RWPE1 (cell line): ENCODE results near the gene PRKN.

Experiments used
- CTCF ChIA-PET: fragments of 350-600 bp; sonication (Branson Sonifier 250); formaldehyde crosslinking; extraction: SDS; loops from one replicate; lab custom pipeline; 2021; lab: Yijun Ruan, JAX
- POLR2A ChIA-PET: fragments of 400-600 bp; formaldehyde crosslinking; extraction: SDS; loops from one replicate; lab custom pipeline; 2020; ENCODE audit warnings: antibody characterized with exemption; ENCODE audit not compliant: low non-redundant PET; lab: Yijun Ruan, JAX
- DNase-seq: peaks from one replicate; pipeline ENCODE4 v3.0.0; 2012; ENCODE audit warnings: low spot score
- H3K27ac ChIP-seq: fragments of 450-650 bp; 2 replicates; pipeline ENCODE4 v1.5.1; 2017
- TF ChIP-seq, protein P1 (sequence below): fragments of 450-650 bp; conservative IDR thresholded peaks from 2 replicates; pipeline ENCODE4 v1.5.1; 2017; ENCODE audit warnings: low read depth, mild to moderate bottlenecking

The PRKN gene

DNA sequence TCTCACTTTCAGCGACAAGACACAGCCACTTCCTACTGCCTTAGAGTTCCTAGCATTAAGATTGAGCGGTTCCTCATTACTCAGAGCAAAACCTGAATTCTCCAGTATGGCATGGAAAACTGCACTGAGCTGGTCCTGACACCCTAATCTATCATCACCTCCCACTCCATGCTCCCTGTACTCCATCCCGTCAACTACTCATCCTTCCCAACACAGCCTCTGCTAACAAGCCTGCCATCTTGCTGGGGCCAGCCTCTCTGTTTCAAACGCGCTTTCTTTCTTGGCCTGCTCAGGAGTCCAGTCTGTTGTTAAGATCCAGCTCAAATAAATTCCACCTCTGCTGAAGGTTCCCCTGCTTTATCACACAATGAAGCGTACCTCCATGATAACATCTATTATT is 12.0 kb downstream of the PRKN start:
- ChIA-PET CTCF (no interaction called here), POLR2A (no interaction called here)
- H3K27ac ChIP-seq = no peak overlapping the region
- TF ChIP-seq, protein P1, sequence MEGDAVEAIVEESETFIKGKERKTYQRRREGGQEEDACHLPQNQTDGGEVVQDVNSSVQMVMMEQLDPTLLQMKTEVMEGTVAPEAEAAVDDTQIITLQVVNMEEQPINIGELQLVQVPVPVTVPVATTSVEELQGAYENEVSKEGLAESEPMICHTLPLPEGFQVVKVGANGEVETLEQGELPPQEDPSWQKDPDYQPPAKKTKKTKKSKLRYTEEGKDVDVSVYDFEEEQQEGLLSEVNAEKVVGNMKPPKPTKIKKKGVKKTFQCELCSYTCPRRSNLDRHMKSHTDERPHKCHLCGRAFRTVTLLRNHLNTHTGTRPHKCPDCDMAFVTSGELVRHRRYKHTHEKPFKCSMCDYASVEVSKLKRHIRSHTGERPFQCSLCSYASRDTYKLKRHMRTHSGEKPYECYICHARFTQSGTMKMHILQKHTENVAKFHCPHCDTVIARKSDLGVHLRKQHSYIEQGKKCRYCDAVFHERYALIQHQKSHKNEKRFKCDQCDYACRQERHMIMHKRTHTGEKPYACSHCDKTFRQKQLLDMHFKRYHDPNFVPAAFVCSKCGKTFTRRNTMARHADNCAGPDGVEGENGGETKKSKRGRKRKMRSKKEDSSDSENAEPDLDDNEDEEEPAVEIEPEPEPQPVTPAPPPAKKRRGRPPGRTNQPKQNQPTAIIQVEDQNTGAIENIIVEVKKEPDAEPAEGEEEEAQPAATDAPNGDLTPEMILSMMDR = no peak
- no peak for DNase-seq

DNA sequence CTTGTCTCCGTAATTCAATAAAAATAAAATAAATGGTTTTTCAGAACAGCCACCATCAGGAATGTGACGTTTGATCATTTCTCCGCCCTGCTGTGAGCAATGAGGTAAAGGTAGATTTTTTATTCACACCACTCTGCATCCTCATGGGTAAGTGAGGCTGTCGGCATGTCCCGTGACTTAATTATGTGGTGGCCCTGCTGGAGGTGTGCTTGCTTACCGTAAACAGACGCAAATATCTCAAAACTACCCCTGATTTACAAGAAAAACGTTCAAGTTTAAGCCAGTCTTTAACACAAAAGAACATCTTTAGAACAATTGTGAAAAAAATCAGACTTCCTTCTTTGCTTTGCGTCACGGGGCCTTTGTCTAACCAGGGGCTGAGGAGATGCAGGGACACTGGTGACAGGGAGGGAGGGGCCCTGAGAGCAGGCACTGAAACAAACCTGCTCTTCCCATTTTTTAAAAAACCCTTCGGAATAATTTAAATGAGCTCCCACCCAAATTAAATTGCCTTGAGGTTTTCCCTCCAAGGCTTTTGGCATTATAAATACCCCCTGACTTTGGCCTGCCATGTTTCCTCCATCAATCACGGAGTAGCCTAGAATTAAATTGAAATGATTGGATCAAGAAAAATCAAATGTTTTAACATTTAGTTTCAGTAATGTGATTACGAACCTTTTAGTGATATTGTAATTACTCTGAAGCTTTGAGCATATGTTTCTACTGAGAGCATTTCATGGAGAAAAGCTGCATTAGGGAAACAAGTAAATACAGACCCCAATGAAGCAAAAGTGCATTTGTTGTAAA is 13.4 kb downstream of the PRKN start:
- POLR2A ChIA-PET = no interaction called here
- no peak for DNase-seq
- TF ChIP-seq, protein P1 = no peak
- CTCF ChIA-PET = no interaction called here
- H3K27ac ChIP-seq = no peak overlapping the region

DNA sequence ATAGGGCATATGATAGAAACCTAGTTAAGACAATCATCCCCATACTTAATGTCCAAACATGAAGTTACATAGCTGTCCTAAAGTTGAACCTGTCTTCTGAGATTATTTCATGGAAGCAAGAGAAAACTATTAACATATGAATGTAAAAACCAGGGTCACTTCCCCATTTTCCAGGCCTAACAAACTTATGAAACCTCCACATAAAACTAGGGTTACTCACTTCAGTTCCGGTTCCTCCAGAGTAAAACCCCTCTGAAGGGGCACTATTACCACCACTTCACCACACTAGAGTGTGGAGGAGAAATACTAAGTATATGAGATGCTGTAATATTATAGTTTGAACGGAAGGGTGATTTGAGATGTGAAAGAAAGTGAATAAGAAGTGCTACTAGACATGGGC is 14.9 kb downstream of the PRKN start:
- POLR2A ChIA-PET = no interaction called here
- CTCF ChIA-PET = no interaction called here
- H3K27ac ChIP-seq = no peak overlapping the region
- TF ChIP-seq, protein P1 = no peak
- DNase-seq = no peak

DNA sequence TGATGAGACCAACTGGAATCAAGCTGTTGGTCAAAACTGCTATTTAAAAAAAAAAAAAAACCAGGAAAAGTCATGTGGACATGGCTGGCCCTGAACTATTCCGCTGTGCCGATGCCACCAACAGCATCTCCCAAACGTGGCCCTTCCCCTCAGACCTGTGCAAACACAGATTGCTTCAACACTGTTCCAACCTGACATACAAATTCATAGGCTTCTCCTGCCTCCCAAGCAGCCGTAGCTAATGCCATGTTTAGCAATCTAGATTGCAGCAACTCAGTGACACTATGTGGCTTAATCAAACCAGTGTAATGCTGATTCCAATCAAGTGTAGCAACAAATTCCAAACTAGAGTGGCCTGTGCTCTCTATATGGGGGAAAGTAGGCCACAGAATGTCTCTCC is 16.2 kb downstream of the PRKN start:
- no peak for DNase-seq
- ChIA-PET CTCF (no interaction called here), POLR2A (no interaction called here)
- TF ChIP-seq, protein P1 = no peak
- no peak overlapping the region for H3K27ac ChIP-seq

DNA sequence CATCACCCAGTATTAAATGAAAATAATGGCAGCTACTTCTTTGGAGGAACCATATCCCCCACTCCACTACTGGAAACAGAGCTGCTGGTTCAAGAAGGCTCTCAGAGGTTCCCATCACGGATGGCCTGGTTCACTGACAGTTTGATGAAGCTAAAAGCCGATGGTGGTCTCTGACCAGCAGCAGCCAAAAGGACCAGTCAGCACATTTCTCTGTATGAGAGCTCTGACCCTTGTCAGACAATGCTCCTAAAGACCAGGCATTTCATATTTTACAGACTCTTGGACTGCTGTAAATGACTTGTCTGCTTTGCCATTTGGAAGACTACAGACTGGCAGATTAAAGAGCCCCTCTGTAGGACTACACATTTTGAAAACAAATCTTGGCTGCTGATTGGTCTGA is 16.6 kb downstream of the PRKN start:
- H3K27ac ChIP-seq = no peak overlapping the region
- TF ChIP-seq, protein P1 = no peak
- CTCF ChIA-PET = interaction anchor here (0.6 kb wide), 1 partner anchor 69 kb away, joined by 3 read pairs; no protein-coding TSS in a partner anchor
- DNase-seq = no peak
- POLR2A ChIA-PET = no interaction called here

DNA sequence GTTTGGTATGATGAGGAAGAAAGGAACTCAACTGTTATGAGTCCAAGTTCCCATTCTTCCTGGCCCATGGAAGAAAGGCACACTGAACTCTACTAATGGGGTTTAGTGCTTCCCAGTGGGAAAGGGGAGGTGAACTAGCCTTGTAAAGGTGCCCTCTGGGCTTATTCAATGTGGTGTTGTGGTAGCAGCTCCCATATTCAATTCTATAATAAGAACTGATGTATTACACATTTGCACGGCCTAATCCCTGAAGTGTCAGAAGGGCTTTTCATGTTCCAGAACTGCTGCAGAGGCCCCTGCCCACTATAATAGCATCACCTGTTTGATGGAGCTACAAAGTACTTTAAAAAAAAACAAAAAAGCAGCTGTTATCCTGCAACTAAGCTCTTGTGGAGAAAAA is 17.1 kb downstream of the PRKN start:
- TF ChIP-seq, protein P1 = no peak
- no peak for DNase-seq
- no peak overlapping the region for H3K27ac ChIP-seq
- ChIA-PET CTCF (interaction anchor here (0.6 kb wide), 1 partner anchor 69 kb away, joined by 3 read pairs; no protein-coding TSS in a partner anchor), POLR2A (no interaction called here)
